ENCODE data around the gene NPPC.
"Not testable (repeated sequence)": the region's sequence is repeated elsewhere in the genome, so short reads cannot be mapped to it uniquely, and the experiment has no call there.

The NPPC gene, protein sequence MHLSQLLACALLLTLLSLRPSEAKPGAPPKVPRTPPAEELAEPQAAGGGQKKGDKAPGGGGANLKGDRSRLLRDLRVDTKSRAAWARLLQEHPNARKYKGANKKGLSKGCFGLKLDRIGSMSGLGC

DNA sequence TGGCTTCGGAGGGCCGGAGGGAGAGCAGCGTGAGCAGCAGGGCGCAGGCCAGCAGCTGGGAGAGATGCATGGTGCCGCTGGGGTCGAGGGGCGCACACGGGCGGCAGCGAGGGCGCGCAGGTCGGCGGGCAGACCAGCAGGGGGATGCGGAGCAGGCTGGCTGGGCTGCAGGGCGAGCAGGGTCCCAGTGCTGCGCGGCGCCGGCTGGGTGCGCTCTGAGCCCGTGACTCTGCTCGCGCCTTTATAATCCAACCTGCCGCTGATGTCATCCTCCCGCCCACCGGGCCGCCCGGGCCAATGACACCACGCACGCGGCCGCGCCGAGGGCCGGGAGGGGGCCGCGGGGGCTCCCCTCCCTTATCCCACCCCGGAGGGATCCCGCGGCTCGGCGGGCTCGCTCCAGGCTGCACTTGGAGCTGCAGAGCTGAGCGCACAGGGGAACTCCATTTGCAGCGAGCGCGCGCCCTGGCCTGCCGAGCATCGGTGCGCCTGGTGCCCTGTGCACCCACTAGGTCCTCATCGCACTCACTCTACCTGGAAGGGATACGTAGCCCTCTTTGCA, at the start of gene NPPC:
TSS of gene NPPC (minus strand) at position 217 of the 562 bp plus-strand sequence. CDS start at position 70, 147 bp downstream.
- no peak for FAIRE-seq

DNA sequence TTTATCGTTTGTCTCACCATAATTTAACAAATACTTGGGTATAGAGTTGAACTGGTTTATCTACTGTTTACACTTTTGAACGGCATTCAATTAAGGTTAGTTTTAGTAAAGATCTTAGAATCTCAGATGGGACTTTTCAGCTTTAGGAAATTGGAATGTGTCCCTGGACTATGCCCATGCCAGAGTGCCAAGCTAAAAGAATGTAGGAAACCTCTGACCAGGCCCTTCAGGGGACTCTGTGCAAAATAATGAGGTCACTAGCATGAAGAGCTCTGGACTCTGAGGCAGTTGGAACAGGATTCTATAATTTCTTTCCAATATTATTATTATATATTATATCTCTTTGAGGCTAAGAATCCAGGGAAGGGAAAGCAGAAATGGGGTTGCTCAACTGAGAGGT, 48.8 kb upstream of the NPPC start:
- FAIRE-seq, result no peak

DNA sequence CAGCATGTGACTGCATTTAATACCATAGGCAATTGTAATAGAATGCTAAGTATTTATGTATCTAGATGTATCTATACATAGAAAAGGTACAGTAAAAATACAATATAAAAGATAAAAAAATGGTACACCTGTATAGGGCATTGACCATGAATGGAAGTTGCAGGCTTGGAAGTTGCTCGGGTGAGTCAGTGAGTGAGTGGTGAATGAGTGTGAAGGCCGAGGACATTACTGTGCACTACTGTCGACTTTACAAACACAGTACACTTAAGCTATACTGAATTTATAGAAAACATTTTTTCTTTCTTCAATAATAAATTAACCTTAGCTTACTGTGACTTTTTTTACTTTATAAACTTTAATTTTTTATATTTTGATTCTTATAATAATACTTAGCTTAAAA, 44.3 kb upstream of the NPPC start:
- FAIRE-seq, result no peak

DNA sequence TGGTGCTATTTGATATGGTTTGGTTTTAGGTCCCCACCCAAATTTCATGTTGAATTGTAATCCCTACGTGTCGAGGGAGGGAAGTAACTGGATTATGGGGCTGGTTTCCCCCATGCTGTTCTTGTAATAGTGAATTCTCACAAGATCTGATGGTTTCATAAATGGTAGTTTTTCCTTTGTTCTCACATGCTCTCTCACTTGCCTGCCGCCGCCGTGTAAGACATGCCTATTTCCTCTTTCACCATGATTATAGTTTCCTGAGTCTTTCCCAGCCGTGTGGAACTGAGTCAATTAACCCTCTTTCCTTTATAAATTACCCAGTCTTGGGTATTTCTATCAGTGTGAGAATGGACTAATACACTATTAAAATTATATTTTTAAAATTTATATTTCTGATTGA, 42.6 kb upstream of the NPPC start:
- no peak for FAIRE-seq

DNA sequence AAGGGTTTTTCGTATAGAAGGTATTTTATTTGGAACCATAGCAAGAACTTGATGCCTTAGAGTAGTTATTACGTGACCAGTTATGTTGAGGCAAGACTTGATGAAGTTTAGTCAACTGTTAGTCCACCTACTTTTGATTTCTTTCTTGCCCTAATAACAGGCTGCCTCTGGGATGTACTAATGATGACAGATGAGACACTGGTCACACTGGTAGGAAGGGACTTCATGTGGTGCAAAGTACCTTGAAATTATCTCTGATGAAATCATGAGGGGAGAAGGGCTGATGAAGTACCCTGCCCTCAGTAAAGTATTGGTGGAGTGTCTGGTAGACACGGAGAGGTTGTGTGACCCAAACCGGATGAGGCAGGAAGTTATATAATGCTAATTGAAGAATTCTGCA, 40.7 kb upstream of the NPPC start:
- no peak for FAIRE-seq

DNA sequence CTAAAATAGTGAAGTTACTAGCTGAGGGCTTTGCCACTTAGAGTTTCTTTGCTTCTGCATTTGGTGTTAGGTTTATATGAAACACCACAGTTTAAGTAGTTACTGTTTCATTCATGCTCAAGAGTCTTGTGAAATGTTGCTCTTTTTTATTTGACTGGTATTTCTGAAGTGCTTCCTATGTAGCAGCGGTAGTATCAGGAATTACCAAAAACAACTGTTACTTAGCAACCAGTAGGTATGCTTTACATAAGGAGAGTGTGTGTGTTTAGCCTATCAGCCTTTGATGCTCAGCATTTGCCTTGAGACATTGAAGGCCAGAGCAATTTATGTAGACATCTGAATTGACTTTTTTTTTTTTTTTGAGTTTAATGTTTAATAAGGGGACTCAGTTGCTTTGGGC, 38.9 kb upstream of the NPPC start:
- FAIRE-seq, result no peak

DNA sequence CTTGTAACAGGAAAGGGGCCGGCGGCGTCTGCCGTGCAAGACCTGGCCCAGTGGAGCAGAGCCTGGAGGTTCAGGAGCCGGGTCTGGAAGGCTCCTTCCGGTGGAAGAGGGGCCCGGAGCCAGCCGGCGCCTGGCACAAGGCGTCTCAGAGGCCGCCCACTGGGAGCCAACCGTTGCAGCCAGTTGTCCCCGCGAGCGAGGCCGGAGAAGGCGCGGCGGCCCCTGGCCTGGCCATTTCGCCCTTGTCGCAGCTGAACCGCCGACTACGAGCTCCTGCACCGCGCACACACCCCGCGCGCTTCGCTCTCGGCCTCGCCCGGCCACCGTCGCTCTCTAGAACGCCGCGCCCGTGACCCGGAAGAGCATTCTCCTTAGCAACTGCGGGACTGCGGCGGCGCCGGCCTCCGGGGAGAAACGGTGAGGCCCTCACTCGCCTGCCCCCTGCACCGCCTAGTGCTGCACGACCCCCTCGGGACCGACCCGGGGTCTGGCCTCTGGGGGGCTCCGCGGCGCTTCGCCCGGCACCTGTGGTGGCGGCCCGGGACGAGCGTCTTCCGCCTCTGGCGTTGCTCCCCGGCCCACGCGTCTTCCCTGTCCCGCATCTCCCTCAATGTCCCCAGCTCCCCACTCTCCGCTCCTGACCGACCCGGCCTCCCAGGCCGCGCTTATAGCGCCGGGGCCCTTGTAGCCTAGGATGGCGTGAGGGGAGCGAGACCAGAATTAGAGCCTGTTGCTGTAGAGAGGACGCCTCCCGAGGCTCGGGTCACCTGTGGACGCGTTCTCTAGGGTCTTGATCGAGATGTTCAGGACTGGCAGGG, 35.4 kb upstream of the NPPC start, which contains the start of gene DIS3L2:
TSS of gene DIS3L2 (plus strand) at position 365 of the 818 bp plus-strand sequence. CDS start 53,215 bp downstream, outside the sequence.
- no peak for FAIRE-seq

DNA sequence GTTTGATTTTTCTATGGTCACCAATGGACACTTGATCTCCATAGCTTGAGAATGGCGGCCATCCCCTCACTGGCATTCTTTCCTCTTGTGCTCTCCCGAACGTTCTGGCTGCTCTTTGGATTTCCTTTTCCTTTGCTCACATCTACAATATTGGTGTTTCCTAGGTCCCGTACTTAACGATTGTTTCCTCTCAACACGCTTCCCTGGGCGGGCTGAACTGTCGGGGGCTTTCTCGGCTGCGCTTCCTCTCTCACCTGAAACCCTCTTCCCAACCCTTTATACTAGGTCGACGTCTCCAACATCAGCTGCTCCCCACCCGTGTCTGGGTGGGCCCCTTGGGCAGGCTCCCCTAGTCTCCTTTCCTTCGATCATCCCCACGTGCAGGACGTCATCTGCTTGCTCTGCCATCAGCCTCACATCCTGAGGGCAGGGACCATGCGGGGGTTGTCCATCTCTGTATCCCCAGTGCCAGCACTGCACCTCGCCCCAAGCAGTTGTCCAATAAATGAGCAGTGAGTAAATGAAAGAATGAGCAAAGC, 34.7 kb upstream of the NPPC start:
- FAIRE-seq, result no peak

DNA sequence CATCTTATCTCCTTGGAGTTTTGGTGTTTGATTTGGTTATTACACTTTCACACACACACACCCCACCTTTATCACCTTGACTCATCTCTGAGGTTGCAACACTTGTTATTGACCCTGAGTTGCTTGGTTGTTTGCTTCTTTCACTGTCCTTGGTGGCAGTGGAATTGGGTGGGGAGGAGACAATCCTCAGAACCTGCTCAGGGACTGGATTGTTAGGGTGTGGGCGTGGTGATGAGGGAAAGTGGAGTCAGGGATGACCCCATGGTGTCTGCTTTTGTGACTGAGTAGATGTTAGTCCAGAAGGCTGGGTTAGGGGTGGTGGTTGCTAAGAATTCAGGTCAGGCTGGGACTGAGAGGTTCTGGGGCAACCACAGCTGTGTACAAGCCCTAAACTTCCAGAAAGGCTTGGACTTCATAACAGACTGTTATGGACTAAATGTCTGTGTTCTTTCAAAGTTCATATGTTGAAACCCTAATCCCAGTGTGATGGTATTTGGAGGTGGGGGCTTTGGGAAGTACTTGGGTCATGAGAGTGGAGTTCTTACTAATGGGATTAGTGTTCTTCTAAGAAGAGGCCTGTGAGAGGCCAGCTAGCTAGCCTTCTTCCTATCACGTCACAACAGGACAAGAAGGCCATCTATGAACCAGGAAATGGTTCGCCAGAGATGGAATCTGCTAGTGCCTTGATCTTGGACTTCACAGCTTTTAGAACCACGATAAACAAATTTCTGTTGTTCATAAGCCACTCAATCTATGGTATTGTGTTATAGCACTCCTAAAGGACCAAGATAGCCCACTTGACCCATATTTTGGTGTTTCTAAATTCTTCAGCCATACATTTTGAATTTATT, 31.9 kb upstream of the NPPC start:
- no peak for FAIRE-seq

DNA sequence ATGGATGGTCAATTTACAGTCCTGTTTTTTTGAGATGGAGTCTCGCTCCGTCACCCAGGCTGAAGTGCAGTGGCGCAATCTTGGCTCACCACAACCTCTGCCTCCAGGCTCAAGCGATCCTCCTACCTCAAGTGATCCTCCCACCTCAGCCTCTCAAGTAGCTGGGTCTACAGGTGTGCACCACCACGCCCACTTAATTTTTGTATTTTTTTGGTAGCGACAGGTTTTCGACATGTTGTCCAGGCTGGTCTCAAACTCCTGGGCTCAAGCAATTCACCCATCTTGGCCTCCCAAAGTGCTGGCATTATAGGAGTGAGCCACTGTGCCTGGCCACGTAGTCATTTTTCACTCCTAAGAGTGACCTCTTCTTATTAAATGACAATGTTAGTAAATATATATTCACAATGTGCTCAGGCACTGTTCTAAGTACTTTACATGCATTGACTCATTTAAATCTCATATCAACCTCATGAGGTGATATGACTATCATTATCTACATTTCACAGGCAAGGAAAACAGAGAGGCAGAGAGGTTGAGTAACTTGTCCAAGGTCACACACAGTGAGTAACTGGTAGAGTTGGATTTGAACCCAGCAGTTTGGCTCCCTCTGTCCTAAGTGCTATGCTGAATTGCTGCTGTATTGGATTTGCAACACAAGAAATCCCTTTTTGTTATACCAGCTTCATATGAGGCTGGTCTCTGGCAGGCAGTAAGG, 29.7 kb upstream of the NPPC start:
- FAIRE-seq, result no peak

DNA sequence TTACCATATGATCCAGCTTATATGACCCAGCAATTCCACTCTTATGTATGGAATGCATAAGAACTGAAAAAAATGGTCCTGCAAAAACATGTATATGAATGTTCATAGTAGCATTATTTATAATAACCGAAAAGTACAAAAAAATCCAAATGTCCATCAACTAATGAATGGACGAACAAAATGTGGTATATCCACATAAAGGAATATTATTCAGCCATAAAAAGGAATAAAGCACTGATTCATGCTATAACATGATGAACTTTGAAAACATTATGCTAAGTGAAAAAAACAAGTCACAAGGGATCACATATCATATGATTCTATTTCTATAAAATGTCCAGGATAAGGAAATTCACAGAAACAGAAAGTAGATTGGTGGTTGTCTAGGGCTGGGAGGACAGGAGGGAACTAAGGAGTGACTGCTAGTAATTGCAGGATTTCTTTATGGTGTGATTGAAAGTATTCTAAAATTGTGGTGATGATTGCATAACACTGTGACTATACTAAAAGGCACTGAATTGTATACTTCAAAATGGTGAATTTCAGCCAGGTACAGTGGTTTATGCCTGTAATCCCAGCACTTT, 25.3 kb upstream of the NPPC start:
- no peak for FAIRE-seq

DNA sequence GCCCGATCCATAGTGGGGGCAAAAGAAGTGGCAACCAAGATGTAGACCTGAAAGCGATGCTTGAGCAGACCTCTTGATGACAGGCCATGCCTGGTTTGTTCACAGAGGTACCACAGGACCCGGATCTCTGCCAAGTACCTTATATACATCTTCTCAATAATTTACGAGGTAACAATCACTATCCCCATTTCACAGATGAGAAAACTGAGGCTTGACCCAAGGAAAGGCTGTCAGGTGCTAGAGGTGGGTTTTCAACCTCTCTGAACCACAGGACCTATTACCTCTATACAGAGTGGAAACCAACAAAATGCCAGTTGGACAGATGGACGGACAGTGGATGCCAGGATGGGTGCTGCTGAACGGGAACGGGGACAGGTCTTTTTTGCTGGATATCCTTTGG, 21.5 kb upstream of the NPPC start:
- FAIRE-seq, result no peak

DNA sequence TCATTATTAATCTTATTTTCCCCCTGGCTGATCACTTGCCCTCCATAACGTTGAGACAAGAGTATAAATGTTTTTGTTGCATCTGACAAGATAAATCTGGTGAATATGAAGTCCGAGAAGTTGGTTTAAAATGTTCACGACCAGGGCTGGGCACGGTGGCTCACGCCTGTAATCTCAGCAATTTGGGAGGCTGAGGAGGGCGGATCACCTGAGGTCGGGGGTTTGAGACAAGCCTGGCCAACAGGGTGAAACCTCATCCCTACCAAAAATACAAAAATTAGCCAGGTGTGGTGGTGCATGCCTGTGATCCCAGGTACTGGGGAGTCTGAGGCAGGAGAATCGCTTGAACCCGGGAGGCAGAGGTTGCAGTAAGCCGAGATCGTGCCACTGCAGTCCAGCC, 20.9 kb upstream of the NPPC start:
- FAIRE-seq, result not testable (repeated sequence)

DNA sequence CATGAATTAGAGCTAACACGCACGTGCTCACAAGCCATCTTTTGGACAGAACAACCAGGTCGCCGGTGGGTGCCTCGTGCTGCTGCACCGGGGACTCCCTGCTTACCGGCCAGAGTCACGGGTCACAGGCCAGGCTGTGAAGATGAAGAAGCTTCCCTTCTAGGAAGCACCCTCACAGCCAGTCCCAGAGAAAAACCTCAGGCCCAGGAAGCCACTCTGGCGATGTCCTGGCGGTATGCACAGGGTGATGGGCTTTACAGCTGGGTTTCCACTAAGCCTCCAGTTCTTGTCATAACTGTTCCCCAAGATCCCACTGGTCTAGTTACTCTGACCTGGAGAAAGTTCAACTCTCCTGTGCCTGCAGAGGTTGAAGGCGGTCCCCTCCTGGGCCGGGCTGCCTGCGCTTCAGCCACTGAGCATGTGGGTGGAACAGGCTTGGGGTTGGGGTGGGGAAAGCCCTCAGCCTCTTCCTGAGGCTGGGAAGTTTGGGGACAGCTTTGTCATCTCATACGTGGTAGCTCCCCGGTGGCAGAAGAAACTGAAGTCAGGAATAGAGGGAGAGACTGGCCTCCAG, 20.1 kb upstream of the NPPC start:
- no peak for FAIRE-seq

DNA sequence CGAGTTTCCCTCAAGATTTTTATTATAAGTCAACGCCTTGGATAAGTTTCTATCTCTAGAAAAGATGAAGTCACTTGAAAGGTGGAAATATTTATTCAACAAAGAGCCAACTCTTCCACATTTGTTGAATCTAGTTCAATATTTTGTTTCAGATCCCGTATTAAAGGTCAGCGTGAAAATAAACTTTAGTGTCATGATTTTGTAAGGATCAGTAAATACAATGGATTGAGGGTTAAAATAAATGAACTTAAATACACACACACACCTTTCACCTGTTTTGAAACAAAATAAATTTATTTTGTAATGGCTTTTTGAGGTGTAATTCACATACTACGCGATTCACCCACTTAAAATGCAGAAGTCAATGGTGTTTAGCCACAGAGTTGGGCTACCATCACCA, 16.0 kb upstream of the NPPC start:
- FAIRE-seq, result no peak

DNA sequence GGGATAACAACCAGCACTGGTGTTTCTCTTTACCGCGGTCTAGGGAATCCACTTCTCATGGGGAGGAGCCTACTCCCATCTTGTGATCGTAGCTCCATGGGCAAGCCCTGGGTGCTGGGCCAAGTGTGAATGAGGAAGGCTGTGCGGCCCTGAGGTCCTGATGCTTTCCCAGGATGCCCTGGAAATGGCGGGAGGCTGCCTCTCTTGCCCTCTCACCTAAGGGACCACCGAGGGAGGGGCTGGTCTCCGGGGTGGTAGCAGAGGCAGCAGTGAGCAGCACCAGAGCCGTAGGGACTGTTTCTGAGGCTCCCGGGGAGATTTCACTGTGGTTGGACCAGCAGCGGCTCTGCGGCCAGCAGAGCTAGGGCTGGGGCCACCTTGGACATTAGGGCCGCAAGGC, 15.5 kb upstream of the NPPC start:
- no peak for FAIRE-seq

DNA sequence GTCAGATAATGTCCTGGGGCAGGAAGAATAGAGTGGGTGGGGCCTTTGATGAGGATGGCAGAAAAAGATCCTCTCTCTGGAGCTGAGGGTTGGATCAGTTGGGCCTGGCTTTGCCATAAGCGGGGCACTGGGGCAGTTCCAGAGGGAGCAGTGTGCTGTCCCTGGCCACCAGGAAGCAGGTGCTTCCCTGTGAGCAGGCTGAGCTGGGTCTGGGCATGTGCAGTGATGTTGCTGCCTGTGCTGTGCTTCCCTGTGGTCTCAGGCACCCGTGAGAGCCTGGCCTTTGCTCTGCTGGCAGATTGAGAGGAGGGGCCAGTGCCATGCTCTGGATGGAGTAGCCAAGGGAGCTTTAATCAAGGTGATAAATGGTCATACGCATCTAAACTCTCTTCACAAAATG, 14.6 kb upstream of the NPPC start:
- no peak for FAIRE-seq

DNA sequence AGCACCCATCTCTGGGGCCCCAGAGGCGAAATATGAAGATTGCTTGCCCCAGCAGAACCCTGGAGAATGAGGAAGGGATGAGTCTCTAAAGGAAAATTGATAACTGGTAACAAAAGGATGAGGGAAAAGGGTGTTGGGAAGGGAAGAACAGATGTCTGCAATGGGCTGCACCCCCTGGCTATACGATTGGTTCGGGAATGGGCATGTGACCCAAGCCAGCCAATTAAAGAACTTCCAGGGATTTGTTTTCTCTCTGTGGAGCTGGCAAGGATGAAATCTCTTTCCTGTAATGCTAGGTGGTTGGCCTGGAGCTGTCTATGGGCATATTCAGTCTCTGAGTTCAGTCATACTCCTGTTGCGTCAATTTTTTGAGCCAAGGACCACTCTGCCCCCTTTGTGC, 12.8 kb upstream of the NPPC start:
- FAIRE-seq, result no peak

DNA sequence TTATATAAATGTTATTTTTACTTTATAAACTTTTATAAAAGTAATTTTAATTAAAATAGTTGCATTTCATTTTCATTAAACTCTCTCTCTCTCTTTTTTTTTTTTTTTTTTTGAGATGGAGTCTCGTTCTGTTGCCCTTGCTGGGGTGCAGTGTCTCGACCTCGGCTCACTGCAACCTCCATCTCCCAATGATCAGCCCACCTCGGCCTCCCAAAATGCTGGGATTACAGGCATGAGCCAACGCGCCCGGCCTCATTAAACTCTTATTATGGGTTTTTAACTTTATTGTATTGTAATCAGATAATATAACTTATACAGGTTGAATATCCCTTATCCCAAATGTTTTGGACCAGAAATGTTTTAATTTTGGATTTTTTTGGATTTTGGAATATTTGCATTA, 10.9 kb upstream of the NPPC start:
- no peak for FAIRE-seq

DNA sequence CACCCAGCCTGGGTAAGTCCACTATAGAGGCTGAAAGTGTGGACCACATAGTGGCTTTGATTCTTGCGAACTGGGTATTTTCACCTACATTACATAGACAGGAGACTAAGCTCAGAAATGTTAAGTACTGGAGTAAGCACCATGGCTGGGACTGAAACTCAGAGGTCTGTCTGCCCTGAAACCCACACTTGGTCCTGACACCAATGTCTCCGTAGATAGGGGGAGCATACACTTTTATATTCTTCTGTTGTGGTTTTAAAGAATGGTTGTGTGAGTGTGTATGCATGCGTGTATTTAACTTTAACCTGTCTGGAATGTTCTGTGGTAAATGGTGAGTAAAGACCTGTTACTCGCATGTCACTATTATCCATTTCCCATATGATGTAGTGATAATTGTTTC, 10.3 kb upstream of the NPPC start:
- no peak for FAIRE-seq

DNA sequence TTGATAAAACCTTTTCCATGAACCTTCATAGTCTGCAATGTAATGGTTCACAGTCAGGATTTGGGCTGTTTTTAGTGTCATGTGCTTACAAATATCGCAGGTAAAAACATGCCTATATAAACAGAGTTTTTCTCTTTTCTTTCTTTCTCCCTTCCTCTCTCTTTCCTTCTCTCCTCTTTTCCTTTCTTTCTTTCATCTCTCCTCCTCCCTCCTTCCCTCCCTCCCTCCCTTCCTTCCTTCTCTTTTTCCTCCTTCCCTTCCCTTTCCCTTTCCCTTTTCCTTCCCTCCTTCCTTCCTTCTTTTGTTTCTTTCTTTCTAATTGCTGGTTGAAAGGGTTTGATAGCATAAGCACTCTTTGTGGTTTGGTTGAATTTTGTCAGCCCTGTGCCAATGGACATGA, 9.6 kb upstream of the NPPC start:
- FAIRE-seq, result no peak

DNA sequence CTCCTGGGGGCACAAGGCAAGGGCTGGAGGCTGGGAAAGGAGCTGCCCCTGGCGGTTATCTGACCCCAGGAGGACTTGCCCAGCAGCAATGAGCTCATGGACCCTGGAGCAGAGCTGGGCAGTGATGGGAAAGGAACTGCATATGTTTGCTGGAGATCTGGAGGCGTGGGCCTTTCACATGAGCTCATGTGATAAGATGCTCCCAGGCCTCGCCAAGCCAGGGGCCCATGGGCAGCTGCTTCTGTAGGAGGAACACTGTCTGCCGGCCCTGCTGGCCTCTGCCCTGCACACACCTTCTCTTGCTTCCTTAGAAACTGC, 9.0 kb upstream of the NPPC start:
- no peak for FAIRE-seq

All from A204.1 (cell line).